GM18870 (cell line): ENCODE results near the gene MTMR6.

Source experiments
- ATAC-seq: cut with Tn5 transposase; IDR thresholded peaks from one replicate; pipeline ENCODE4 v1.9.1; 2021; ENCODE audit warnings: moderate library complexity; ENCODE audit not compliant: unreplicated experiment

Gene MTMR6

GRCh38 chr13:25281193-25281934, 5.9 kb downstream of the MTMR6 start:
- ATAC-seq: peak; percentile 56

- ATAC-seq: no peak
These were observed 6.9 kb downstream of the MTMR6 start for GRCh38 chr13:25280396-25280795.

- no peak for ATAC-seq
These were observed 10.5 kb downstream of the MTMR6 start for GRCh38 chr13:25276748-25277147.

GRCh38 chr13:25268561-25268960, 18.7 kb downstream of the MTMR6 start:
- no peak for ATAC-seq

GRCh38 chr13:25267715-25268114, 19.6 kb downstream of the MTMR6 start:
- no peak for ATAC-seq

DNA sequence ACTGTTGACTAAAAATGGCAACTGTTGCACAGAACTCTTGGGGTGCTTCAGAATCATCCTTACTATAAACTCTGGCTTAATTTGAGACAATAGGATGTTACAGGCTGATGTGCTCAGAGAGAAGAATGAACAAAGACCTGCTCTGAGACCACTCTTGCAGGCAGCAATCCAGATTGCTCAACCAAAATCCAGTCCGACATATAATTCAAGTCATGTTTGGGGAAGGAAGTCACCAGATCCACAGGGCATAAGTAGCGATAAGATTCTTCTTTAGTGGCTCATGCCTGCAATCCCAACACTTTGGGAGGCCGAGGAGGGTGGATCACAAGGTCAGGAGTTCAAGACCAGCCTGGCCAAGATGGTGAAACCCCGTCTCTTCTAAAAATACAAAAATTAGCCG, 20.6 kb downstream of the MTMR6 start:
- ATAC-seq: no peak

DNA sequence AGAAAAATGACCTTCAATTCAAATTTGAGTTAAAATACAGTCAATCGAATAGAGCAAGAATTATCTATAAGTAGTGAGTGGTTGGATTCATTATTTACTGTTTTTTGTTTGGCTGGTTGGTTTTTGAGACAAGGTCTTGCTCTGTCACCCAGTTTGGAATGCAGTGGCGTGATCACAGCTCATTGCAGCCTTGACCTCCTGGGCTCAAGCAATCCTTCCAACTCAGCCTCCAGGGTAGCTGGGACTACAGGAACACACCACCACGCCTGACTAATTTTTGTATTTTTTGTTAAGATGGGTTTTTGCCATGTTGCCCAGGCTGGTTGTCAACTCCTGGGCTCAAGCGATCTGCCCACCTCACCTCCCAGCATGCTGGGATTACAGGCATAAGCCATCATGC, 25.0 kb downstream of the MTMR6 start:
- ATAC-seq: no peak

- ATAC-seq: no peak
These were observed 33.6 kb downstream of the MTMR6 start for GRCh38 chr13:25253702-25254101.

- no peak for ATAC-seq
These were observed 34.5 kb downstream of the MTMR6 start for GRCh38 chr13:25252752-25253151.

DNA sequence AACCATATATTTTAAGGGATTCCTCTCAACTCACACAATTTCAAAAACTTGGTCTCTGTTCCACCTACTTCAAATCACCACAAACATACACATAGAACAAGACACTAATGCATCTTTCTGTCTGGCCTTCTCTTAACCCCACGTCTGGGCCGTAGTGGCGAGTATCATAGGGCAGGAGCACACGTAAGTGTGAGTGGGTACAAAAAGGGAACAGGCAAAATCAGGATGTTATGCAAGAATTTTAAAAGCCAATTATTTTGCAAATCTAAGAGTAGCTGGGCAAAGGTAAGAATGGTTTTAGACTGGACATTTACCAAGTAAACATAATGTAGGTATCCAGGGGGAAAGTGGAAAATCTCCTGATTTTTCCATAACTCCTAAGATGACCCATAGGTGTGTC, 35.1 kb downstream of the MTMR6 start:
- no peak for ATAC-seq

DNA sequence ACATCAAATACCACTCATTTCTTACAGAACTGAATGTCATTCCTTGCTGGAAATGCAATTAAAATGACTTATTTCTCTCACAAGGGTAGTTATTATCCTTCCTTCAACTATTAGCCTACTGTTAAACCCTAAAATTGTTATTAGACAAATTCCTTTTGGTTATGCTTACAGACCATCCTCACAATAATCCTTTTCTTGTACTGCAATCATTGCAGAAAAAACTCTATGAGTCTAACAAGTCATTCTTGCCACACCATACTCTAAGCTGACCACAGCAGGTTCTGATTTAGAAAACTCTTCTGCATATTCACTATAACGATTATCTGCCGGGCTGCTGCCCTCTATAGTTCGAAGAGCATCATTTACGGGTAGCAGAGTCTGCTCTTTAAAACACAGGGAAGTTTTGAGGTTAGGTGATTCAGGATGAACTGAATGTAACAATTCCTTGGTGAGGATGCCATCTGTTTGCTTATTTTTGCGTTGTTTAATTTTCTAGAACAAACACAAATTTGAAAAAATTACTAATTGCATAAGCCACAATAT, 38.2 kb downstream of the MTMR6 start:
- ATAC-seq: peak; percentile 55

- no peak for ATAC-seq
These were observed 39.2 kb downstream of the MTMR6 start for GRCh38 chr13:25248071-25248470.

- ATAC-seq: no peak
These were observed 39.9 kb downstream of the MTMR6 start for GRCh38 chr13:25247360-25247759.

- ATAC-seq: no peak
These were observed 43.2 kb downstream of the MTMR6 start for GRCh38 chr13:25244123-25244522.

DNA sequence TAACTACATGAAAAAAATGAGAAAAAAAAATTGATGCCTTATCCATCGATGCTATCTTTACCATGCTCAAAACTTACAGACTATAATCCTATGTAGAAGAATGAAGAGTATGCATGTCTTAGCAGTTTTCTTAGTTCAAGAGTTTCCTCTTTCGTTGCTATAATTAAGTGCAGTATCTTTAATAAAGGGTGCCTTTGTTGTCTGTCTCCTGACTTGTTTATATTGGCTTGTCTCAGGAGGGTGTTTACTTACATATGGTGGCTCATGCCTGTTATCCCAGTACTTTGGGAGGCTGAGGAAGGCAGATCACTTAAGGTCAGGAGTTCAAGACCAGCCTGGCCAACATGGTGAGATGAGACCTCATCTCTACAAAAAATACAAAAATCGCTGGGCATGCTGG, 44.3 kb downstream of the MTMR6 start:
- ATAC-seq: no peak

DNA sequence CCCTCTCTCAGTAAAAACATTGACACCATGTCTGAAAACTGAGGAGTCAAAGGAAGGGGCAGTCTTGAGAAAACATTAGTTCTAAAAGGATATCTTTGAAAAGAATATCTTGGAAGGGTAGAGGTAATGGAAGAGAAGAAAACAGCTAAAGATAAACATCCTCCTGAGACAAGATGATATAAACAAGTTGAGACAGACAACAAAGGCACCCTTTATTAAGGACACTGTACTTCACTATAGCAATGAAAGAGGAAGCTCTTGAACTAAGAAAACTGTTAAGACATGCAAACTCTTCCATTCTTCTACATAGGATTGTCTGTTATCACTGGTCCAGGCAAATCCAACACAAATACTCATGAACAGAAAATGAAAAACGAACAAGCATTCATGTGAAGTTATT, 46.3 kb downstream of the MTMR6 start:
- ATAC-seq: no peak

DNA sequence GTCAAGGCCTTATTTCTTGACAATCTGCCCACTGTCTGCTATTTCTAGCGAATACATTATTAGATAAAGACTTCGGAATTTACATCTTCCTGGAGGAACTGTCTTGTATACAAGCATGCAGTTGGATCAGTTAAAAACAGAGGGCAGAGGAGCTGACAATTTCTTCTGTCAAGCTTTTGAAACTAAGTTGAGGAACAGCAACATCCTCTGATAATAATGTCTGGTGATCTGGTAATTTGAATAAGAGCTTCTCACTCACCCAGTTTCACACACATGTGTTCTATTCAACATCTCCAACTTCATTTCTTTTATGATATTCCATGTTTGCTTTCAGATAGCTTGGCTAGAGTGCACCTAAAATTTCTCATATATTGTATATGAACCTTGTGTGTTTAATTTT, 50.2 kb downstream of the MTMR6 start:
- no peak for ATAC-seq

GRCh38 chr13:25233861-25234260, 53.4 kb downstream of the MTMR6 start:
- ATAC-seq: no peak

DNA sequence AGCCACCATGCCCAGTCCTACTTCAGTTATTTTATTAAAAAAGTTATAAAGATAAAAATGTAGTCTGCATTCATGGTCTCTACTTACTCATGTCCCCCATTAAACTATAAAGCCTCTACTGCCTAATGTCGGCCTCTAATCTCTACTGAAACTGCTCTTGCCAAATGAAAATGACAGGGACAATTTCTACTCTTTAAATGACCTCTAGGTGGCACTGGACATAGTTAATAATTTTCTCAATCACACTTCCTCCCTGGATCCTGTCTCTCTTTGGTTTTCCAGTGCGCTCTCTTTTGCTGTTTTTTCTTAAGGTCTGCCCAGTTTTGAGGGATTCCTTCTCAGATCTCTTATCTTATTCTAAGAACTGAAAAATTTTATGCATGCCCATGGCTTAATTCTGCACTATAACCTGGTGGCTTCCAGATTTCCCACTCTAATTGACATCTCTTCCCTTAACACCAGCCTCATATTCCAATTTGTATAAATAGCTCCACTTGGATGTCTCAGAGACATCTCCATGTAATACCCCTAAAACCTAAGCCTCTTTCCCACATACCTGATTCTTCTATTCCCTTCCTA, 54.3 kb downstream of the MTMR6 start:
- ATAC-seq: no peak

GRCh38 chr13:25231517-25231916, 55.8 kb downstream of the MTMR6 start:
- ATAC-seq: no peak

DNA sequence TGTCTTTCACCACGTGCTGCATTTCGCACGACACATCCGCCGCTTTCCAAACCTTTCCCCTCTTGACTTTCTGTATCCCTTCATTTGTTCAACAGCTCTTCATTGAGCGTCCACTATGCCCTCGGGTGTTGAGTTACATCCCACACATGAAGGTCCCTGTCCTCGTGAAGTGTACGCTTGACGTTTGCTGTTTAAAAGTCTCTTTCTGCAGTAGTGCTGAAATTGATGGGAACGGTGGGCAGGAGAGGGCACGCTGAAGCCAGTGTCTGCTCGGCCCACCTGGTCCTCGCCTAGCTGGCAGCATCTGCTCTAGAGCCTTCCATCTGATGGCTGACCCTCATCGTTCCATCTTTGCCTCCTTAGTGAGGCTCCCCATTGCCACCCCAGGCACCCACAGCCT, 59.6 kb downstream of the MTMR6 start:
- ATAC-seq: no peak

DNA sequence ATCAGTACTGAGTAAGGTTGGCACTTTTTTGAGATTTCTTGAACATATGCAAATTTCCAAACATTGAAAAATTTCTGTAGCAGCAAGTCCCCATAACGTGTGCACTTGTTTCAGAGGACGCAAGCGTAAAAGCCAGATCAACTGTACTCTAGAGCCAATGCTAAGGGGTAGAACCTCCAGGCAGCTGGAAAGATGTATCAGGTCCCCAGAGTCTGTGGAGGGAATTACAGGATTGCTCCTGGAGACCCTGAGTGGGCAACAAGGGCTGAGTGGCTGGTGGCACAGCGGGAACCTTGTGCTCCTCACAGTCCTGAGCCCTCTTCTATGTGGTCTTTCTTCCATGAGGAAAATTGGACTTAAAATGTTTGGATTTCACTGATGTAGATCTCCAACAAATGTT, 61.3 kb downstream of the MTMR6 start:
- no peak for ATAC-seq

DNA sequence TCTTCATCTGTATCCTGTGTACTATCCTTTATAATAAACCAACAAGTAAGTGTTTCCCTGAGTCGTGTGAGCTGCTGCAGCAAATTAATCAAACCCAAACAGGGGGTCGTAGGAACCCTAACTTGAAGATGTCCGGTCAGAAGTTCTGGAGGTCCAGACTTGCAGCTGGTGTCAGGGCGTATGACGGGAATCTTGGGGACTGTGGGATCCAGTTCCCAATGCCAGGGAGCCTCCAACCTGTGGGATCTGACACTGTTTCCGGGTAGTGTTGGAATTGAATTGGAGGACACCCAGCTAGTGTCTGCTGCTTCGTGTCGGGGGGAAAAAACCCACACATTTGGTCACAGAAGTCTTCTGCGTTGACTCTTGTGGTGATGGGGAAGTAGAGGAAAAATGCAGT, 63.1 kb downstream of the MTMR6 start:
- no peak for ATAC-seq
